Heart right ventricle (tissue), 16 donors: Measurements from ENCODE around the gene TINAG. TPM values are rescaled to one million over a fixed set of nuclear protein-coding genes. Genes with fewer than 3 reads are reported as not detected.

Source experiments
- ATAC-seq, 8 donors: fragments of 200-7000 bp; cut with Tn5 transposase; one replicate each; pipeline ENCODE4 v1.9.1; 2020; ENCODE audit warnings: mild to moderate bottlenecking in 8 of 8, moderate library complexity in 8 of 8, moderate number of reproducible peaks in 1 of 8
- DNase-seq, 2 donors: peaks; one replicate each; pipeline ENCODE4 v3.0.0-alpha.2; 2020
- H3K27ac ChIP-seq, 10 donors: fragments of 200-600 bp; sonication (generic) in 2 of 10; one replicate each; pipeline versions ENCODE4 v1.5.0 to v1.8.0; 2020 to 2022; ENCODE audit warnings: mild to moderate bottlenecking in 3 of 10
- H3K27me3 ChIP-seq, 7 donors: fragments of 200-600 bp; one replicate each; pipeline ENCODE4 v1.8.0; 2021 to 2022; ENCODE audit warnings: mild to moderate bottlenecking in 2 of 7
- H3K36me3 ChIP-seq, 9 donors: fragments of 200-600 bp; sonication (generic) in 1 of 9; one replicate each; pipeline versions ENCODE4 v1.5.0 to v1.8.0; 2020 to 2022; ENCODE audit warnings: mild to moderate bottlenecking in 2 of 9
- H3K4me1 ChIP-seq, 9 donors: fragments of 200-600 bp; sonication (generic) in 1 of 9; one replicate each; pipeline versions ENCODE4 v1.5.0 to v1.8.0; 2020 to 2022; ENCODE audit warnings: mild to moderate bottlenecking in 4 of 9
- H3K4me3 ChIP-seq, 10 donors: fragments of 200-600 bp; sonication (generic) in 2 of 10; one replicate each; pipeline versions ENCODE4 v1.5.0 to v1.8.0; 2020 to 2022; ENCODE audit warnings: mild to moderate bottlenecking in 7 of 10, moderate library complexity in 2 of 10
- H3K9me3 ChIP-seq, 11 donors: fragments of 200-600 bp in 10 of 11; sonication (generic) in 2 of 11; one replicate each; pipeline versions ENCODE4 v1.5.0 to v1.8.0; 2013 to 2022; ENCODE audit warnings: mild to moderate bottlenecking in 2 of 11, control low read depth in 1 of 11, moderate library complexity in 1 of 11
- WGBS, 2 donors: extraction: QIAGEN DNeasy Blood & Tissue Kit; methylation state at CpG; one replicate each; pipeline ENCODE4 v1.1.7; 2013; ENCODE audit warnings: inconsistent platforms in 1 of 2; 5-methylcytosine and 5-hydroxymethylcytosine counted together
- intact Hi-C, 10 donors: fragments of 100-400 bp; cut with DNase I; formaldehyde crosslinking; loops; one replicate each; pipeline versions ENCODE4 v1.11.1 to v1.14.2; 2022
- polyA plus RNA-seq, 2 donors: library from polyadenylated mRNA; stranded (reverse); fragments of 200-250 nt; gene quantifications; one replicate each; pipeline ENCODE4 v1.2.3, GENCODE V29; 2013
- total RNA-seq, 10 donors: library from RNA; stranded (reverse); fragmentation: NEBNext Ultra II Directional in 3 of 10; extraction: Animal tissue kit (Norgen Biotek cat#: 25700) in 3 of 10; gene quantifications; one replicate each; pipeline versions ENCODE4 v1.2.1 to v1.2.4, GENCODE V29; 2021 to 2023
- TF ChIP-seq, protein P1 (sequence below), 9 donors: fragments of 200-600 bp; sonication (generic) in 2 of 9; IDR thresholded peaks; one replicate each; pipeline versions ENCODE4 v1.5.0 to v1.8.0; 2021 to 2022; ENCODE audit warnings: antibody characterized with exemption in 9 of 9, mild to moderate bottlenecking in 5 of 9, moderate library complexity in 1 of 9
- donor health status: Arrhythmogenic right ventricular cardiomyopathy.
- donor health status: ischemic (EF 13 %, LVEDD 7.1; RV severe dilation, severe dysfunction).
- donor health status: healthy with polysubstance abuse.
- donor health status: DM: no; HTN: yes; CAD: no.
- donor health status: DM: no; HTN: no; CAD: no.
- donor health status: ischemic (EF 25% LVEDD 6.9; RV normal size, moderate dysfunction).
- donor health status: ischemic (EF 25% LVEDD 5.7; RV mildly dilated, moderate dysfunction).
- donor health status: healthy.
- donor health status: DM: yes; HTN: yes; CAD: no.
- donor health status: Ischemic cardiomyopathy.
- donor health status: ischemic (EF 35%, LVEDD 5.7; RV mildly dilated, moderate dysfunction).
- donor health status: nonischemic (EF 11% LVEDD 7.7; RV severe dilation, severe dysfunction).
- donor health status: DM: yes; HTN: yes; CAD: no.
- donor health status: PGD.
- donor health status: ischemic (EF 29% LVEDD 5.4; RV normal size, mild dysfunction).
- donor health status: nonischemic (EF 23%, LVEDD 6.1; RV moderate dilation, normal function).

Gene TINAG
- total and polyA plus RNA-seq, 12 donors: 0.04 to 1.0 (median 0.30) TPM; not detected in 2

DNA sequence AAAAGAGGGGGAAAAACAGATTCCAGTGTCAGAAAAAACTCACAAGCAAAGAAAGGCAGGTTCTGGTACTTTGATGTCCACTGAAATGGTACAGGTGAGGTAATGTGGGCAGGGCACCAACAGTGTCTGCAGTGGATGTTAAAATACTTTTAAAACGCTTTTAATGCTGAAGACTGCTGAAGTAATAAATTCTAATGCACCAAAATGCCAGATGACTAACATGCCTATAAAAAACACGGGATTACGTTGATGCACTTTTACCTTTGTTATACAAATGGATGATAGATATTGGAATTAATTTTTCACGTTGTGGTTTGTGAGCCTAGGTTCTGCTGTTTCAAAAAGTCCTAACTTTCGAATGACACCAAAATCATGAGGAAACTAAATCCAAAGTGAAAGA, 83.3 kb downstream of the TINAG start:
- H3K27ac ChIP-seq: no peak overlapping the region
- no peak for ATAC-seq
- WGBS, 2 donors: 68 to 75% methylated on average over 5 of the region's 5 CpGs
- no peak for DNase-seq
- H3K4me1 ChIP-seq: no peaks in the 10 kb centered on the region
- intact Hi-C loops: no loop called here
- H3K9me3 ChIP-seq: peaks cover 0 to 12% (median 0%) of the 10 kb centered on the region in 11 donors
- TF ChIP-seq, protein P1, sequence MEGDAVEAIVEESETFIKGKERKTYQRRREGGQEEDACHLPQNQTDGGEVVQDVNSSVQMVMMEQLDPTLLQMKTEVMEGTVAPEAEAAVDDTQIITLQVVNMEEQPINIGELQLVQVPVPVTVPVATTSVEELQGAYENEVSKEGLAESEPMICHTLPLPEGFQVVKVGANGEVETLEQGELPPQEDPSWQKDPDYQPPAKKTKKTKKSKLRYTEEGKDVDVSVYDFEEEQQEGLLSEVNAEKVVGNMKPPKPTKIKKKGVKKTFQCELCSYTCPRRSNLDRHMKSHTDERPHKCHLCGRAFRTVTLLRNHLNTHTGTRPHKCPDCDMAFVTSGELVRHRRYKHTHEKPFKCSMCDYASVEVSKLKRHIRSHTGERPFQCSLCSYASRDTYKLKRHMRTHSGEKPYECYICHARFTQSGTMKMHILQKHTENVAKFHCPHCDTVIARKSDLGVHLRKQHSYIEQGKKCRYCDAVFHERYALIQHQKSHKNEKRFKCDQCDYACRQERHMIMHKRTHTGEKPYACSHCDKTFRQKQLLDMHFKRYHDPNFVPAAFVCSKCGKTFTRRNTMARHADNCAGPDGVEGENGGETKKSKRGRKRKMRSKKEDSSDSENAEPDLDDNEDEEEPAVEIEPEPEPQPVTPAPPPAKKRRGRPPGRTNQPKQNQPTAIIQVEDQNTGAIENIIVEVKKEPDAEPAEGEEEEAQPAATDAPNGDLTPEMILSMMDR (IDR thresholded peaks at IDR 0.05): no peak
- no peak overlapping the region for H3K4me3 ChIP-seq
- H3K27me3 ChIP-seq: no peaks in the 10 kb centered on the region
- no peaks in the 10 kb centered on the region for H3K36me3 ChIP-seq

DNA sequence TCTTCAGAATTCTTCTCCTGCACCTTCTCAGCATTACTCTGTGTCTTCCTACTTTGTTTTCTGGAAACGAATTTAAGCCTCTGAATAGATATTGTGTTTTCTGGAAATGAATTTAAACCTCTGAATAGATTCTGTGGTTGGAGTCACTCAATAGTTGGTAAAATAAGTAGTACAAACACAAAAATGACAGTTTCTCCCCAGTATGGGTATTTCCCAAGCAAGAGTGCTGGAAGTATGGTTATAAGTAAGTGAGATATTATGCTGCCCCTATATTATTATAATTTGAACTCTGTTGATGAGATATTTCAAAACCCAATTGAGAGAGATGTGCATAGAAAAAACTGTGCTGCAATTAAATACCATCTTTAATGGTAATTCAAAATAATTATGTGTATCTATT, 94.9 kb downstream of the TINAG start:
- H3K27ac ChIP-seq: no peak overlapping the region
- H3K4me3 ChIP-seq: no peak overlapping the region
- H3K4me1 ChIP-seq: no peaks in the 10 kb centered on the region
- 70 to 77% methylated on average over 1 of the region's 1 CpG for WGBS, 2 donors
- peaks cover 0 to 11% (median 0%) of the 10 kb centered on the region in 11 donors for H3K9me3 ChIP-seq
- intact Hi-C loops: no loop called here
- DNase-seq: no peak
- no peaks in the 10 kb centered on the region for H3K27me3 ChIP-seq
- TF ChIP-seq, protein P1 (IDR thresholded peaks at IDR 0.05): no peak
- no peaks in the 10 kb centered on the region for H3K36me3 ChIP-seq
- no peak for ATAC-seq

DNA sequence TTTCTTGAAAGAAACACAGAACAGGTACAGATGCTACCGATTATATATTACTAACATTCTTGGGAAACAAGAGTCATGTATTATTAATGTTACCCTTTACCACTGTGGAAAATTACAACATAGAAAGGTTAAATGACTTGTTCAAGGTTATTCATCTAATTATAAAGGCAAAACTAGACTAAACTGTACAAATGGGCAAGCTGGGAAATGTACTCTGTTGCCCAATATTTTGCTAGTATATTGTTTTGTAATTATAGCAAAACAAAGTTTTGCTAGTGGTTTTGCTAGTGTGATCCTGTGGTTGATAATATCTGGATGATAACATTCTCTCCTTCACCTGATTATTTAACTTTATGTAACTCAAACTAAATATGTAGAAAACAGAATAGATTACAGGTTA, 96.5 kb downstream of the TINAG start:
- ATAC-seq (no peak), DNase-seq (no peak)
- no peaks in the 10 kb centered on the region for H3K4me1 ChIP-seq
- H3K27ac ChIP-seq: no peak overlapping the region
- no peaks in the 10 kb centered on the region for H3K36me3 ChIP-seq
- intact Hi-C loops: no loop called here
- WGBS, 2 donors: 84 to 89% methylated on average over 1 of the region's 1 CpG
- no peaks in the 10 kb centered on the region for H3K27me3 ChIP-seq
- no peak overlapping the region for H3K4me3 ChIP-seq
- TF ChIP-seq, protein P1 (IDR thresholded peaks at IDR 0.05): no peak
- peaks cover 0 to 19% (median 0%) of the 10 kb centered on the region in 11 donors for H3K9me3 ChIP-seq

DNA sequence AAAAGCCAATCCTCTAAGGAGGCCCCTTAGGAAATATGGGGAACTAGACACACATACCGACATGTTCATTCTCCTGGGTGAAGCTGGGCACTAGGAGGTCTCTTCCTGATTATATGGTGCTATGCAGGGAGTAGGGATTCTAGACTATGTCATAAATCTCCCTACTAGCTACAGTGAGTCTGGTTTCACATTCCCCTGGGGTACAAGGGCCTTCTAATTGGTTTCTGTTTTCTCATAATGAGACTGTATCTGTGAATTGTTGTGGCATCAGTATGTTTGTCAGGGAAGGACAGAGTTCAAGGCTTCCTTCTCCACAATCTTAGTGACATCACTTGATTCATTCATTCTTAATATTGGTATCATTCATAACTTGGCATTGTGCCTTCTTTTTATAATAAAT, 103.5 kb downstream of the TINAG start:
- no peak overlapping the region for H3K27ac ChIP-seq
- H3K27me3 ChIP-seq: no peaks in the 10 kb centered on the region
- H3K36me3 ChIP-seq: no peaks in the 10 kb centered on the region
- DNase-seq (no peak), ATAC-seq (no peak)
- H3K4me1 ChIP-seq: no peaks in the 10 kb centered on the region
- peaks cover 0 to 13% (median 0%) of the 10 kb centered on the region in 11 donors for H3K9me3 ChIP-seq
- WGBS, 2 donors: 71 to 75% methylated on average over 1 of the region's 1 CpG
- TF ChIP-seq, protein P1 (IDR thresholded peaks at IDR 0.05): no peak
- intact Hi-C loops: no loop called here
- no peak overlapping the region for H3K4me3 ChIP-seq
